Liver (tissue), 9 donors: Measurements from ENCODE around the gene PRG2. TPM values are rescaled to one million over a fixed set of nuclear protein-coding genes. Genes with fewer than 3 reads are reported as not detected.
"Not testable (repeated sequence)": the region's sequence is repeated elsewhere in the genome, so short reads cannot be mapped to it uniquely, and the experiment has no call there.

Experiments used
- DNase-seq: peaks from one replicate; pipeline ENCODE4 v3.0.0-alpha.2; 2017; ENCODE audit warnings: low spot score
- H3K27ac ChIP-seq, 2 donors: one replicate each; pipeline ENCODE4 v1.7.0; 2013; ENCODE audit warnings: inconsistent platforms in 2 of 2, low read length in 2 of 2, control low read depth in 1 of 2, low read depth in 1 of 2, mild to moderate bottlenecking in 1 of 2
- H3K27me3 ChIP-seq, 4 donors: one replicate each; pipeline versions ENCODE4 v1.6.1 to v1.7.0; 2013; ENCODE audit warnings: low read length in 3 of 4, inconsistent platforms in 1 of 4, mild to moderate bottlenecking in 1 of 4, moderate library complexity in 1 of 4; ENCODE audit not compliant: control insufficient read depth in 4 of 4, insufficient read depth in 4 of 4
- H3K36me3 ChIP-seq, 4 donors: one replicate each; pipeline versions ENCODE4 v1.6.1 to v1.7.0; 2013; ENCODE audit warnings: low read length in 3 of 4, mild to moderate bottlenecking in 3 of 4, low read depth in 1 of 4, moderate library complexity in 1 of 4; ENCODE audit not compliant: control insufficient read depth in 4 of 4, insufficient read depth in 3 of 4
- H3K4me1 ChIP-seq, 4 donors: one replicate each; pipeline versions ENCODE4 v1.6.1 to v1.7.0; 2013; ENCODE audit warnings: low read length in 3 of 4, mild to moderate bottlenecking in 3 of 4, moderate library complexity in 1 of 4; ENCODE audit not compliant: control insufficient read depth in 4 of 4, insufficient read depth in 4 of 4
- H3K4me3 ChIP-seq, 3 donors: one replicate each; pipeline versions ENCODE4 v1.6.1 to v1.7.0; 2013; ENCODE audit warnings: low read length in 3 of 3, control low read depth in 1 of 3, low read depth in 1 of 3, mild to moderate bottlenecking in 1 of 3
- H3K9ac ChIP-seq, 2 donors: one replicate each; pipeline ENCODE4 v1.7.0; 2013; ENCODE audit warnings: low read length in 2 of 2, mild to moderate bottlenecking in 2 of 2, moderate library complexity in 2 of 2, control low read depth in 1 of 2, low read depth in 1 of 2
- H3K9me3 ChIP-seq, 4 donors: one replicate each; pipeline versions ENCODE4 v1.6.1 to v1.7.0; 2013; ENCODE audit warnings: low read length in 3 of 4; ENCODE audit not compliant: control insufficient read depth in 4 of 4
- ATF3 ChIP-seq: IDR thresholded peaks from 2 replicates; pipeline ENCODE4 v1.6.1; 2016; ENCODE audit warnings: antibody characterized with exemption
- CTCF ChIP-seq: fragments of 150-350 bp; IDR thresholded peaks from 2 replicates; pipeline ENCODE4 v1.5.1; 2017; ENCODE audit warnings: improper control_type of control experiment, low read depth, low read length; ENCODE audit not compliant: missing input control
- EGR1 ChIP-seq, 2 donors: IDR thresholded peaks; 2 replicates each; pipeline ENCODE4 v1.6.1; 2016 to 2018; ENCODE audit warnings: antibody characterized with exemption in 2 of 2, low read depth in 2 of 2
- FOXA1 ChIP-seq: IDR thresholded peaks from 2 replicates; pipeline ENCODE4 v1.6.1; 2016; ENCODE audit warnings: antibody characterized with exemption
- GABPA ChIP-seq, 2 donors: IDR thresholded peaks in 1 of 2; conservative IDR thresholded peaks in 1 of 2; 2 replicates each; pipeline ENCODE4 v1.6.1; 2016; ENCODE audit warnings: antibody characterized with exemption in 2 of 2, mild to moderate bottlenecking in 1 of 2, moderate library complexity in 1 of 2
- HNF4A ChIP-seq, 2 donors: conservative IDR thresholded peaks; 2 replicates each; pipeline ENCODE4 v1.6.1; 2016; ENCODE audit warnings: antibody characterized with exemption in 2 of 2, mild to moderate bottlenecking in 2 of 2
- HNF4G ChIP-seq: IDR thresholded peaks from 2 replicates; pipeline ENCODE4 v1.6.1; 2016; ENCODE audit warnings: antibody characterized with exemption
- JUND ChIP-seq, 2 donors: IDR thresholded peaks; 2 replicates each; pipeline ENCODE4 v1.6.1; 2016; ENCODE audit warnings: antibody characterized with exemption in 2 of 2
- NR2F2 ChIP-seq: IDR thresholded peaks from 2 replicates; pipeline ENCODE4 v1.6.1; 2016; ENCODE audit warnings: antibody characterized with exemption
- RAD21 ChIP-seq, 2 donors: IDR thresholded peaks; 2 replicates each; pipeline ENCODE4 v1.6.1; 2016; ENCODE audit warnings: antibody characterized with exemption in 2 of 2, mild to moderate bottlenecking in 2 of 2
- RXRA ChIP-seq, 2 donors: IDR thresholded peaks; 2 replicates each; pipeline ENCODE4 v1.6.1; 2017 to 2018; ENCODE audit warnings: antibody characterized with exemption in 2 of 2, mild to moderate bottlenecking in 1 of 2
- SP1 ChIP-seq: IDR thresholded peaks from 2 replicates; pipeline ENCODE4 v1.6.1; 2018; ENCODE audit warnings: antibody characterized with exemption, mild to moderate bottlenecking
- YY1 ChIP-seq: IDR thresholded peaks from 2 replicates; pipeline ENCODE4 v1.6.1; 2016; ENCODE audit warnings: antibody characterized with exemption, mild to moderate bottlenecking
- ZBTB33 ChIP-seq: IDR thresholded peaks from 2 replicates; pipeline ENCODE4 v1.6.1; 2016; ENCODE audit warnings: antibody characterized with exemption
- WGBS: extraction: QIAGEN DNeasy Blood & Tissue Kit; methylation state at CpG from one replicate; pipeline ENCODE4 v1.1.7; 2013; 5-methylcytosine and 5-hydroxymethylcytosine counted together
- polyA plus RNA-seq, 2 donors: library from polyadenylated mRNA; stranded (reverse) in 1 of 2; unstranded in 1 of 2; fragments of 200-250 nt in 1 of 2; fragments of >200 nt in 1 of 2; fragmentation: Nextera tagmentation in 1 of 2; extraction: Ambion mirVana in 1 of 2; gene quantifications; one replicate each; pipeline versions ENCODE4 v1.2.1 to v1.2.3, GENCODE V29; 2013 to 2015
- total RNA-seq, 2 donors: library from RNA; depleted of rRNA; stranded (reverse); fragments of >200 nt; gene quantifications; one replicate each; pipeline ENCODE4 v1.2.3, GENCODE V29; 2014
- donor health status: healthy.
- donor health status: healthy.
- donor health status: healthy.
- donor health status: healthy.
- donor health status: healthy.

The PRG2 gene
- total and polyA plus RNA-seq, 4 donors, result 0.74 to 24.2 (median 1.2) TPM; not detected in 1

- Histone ChIP-seq H3K9ac (no peak overlapping the region), H3K27ac (no peak overlapping the region), H3K4me3 (no peak overlapping the region), H3K4me1 (peaks cover 1 to 7% (median 4%) of the 10 kb centered on the region in 4 donors), H3K9me3 (no peaks in the 10 kb centered on the region), H3K36me3 (peaks cover 8 to 27% (median 23%) of the 10 kb centered on the region in 4 donors), H3K27me3 (no peaks in the 10 kb centered on the region)
- 87% methylated on average over 2 of the region's 2 CpGs for WGBS
- no peak for DNase-seq
- no peak for TF ChIP-seq GABPA (IDR thresholded peaks at IDR 0.05 in 1 of 2, conservative IDR thresholded peaks at IDR 0.05 in 1 of 2)
- no peak for TF ChIP-seq ATF3
- TF ChIP-seq SP1, result no peak
- no peak for TF ChIP-seq ZBTB33
- TF ChIP-seq JUND (IDR thresholded peaks at IDR 0.05), result no peak
- TF ChIP-seq FOXA1, result no peak
- TF ChIP-seq RAD21 (IDR thresholded peaks at IDR 0.05), result no peak
- TF ChIP-seq NR2F2, result no peak
- TF ChIP-seq EGR1 (IDR thresholded peaks at IDR 0.05; ENCODE audit: low read depth in 2 of 2), result no peak
- TF ChIP-seq HNF4G, result no peak
- no peak for TF ChIP-seq CTCF
Measured at GRCh38 chr11:57403802-57404147, 13.3 kb upstream of the PRG2 start.

- 93% methylated on average over 6 of the region's 6 CpGs for WGBS
- H3K9ac ChIP-seq, H3K27ac ChIP-seq, DNase-seq, H3K27me3 ChIP-seq, H3K9me3 ChIP-seq, H3K4me1 ChIP-seq, H3K4me3 ChIP-seq: not testable (repeated sequence)
- peaks cover 5 to 21% (median 18%) of the 10 kb centered on the region in 4 donors for H3K36me3 ChIP-seq
Measured at GRCh38 chr11:57403003-57403801, 12.8 kb upstream of the PRG2 start.

GRCh38 chr11:57402188-57403002 lies 11.9 kb upstream of the PRG2 start:
- TF ChIP-seq EGR1 (IDR thresholded peaks at IDR 0.05; ENCODE audit: low read depth in 2 of 2) (no peak), RXRA (IDR thresholded peaks at IDR 0.05) (no peak), JUND (IDR thresholded peaks at IDR 0.05) (no peak), HNF4A (conservative IDR thresholded peaks at IDR 0.05) (no peak), NR2F2 (no peak), SP1 (no peak), GABPA (IDR thresholded peaks at IDR 0.05 in 1 of 2, conservative IDR thresholded peaks at IDR 0.05 in 1 of 2) (no peak), RAD21 (IDR thresholded peaks at IDR 0.05) (no peak), YY1 (no peak)
- no peaks in the 10 kb centered on the region for H3K27me3 ChIP-seq
- peaks cover 1 to 7% (median 4%) of the 10 kb centered on the region in 4 donors for H3K4me1 ChIP-seq

More at GRCh38 chr11:57402188-57403002, 11.9 kb upstream of the PRG2 start:
- H3K9me3 ChIP-seq, result no peaks in the 10 kb centered on the region
- 78% methylated on average over 6 of the region's 6 CpGs for WGBS
- H3K36me3 ChIP-seq, result peaks cover 4 to 13% (median 10%) of the 10 kb centered on the region in 4 donors
- no peak overlapping the region for H3K27ac ChIP-seq
- no peak overlapping the region for H3K9ac ChIP-seq
- DNase-seq, result no peak
- H3K4me3 ChIP-seq, result no peak overlapping the region
